ENCODE measurements around the gene OPN3. TPM values are rescaled to one million over a fixed set of nuclear protein-coding genes. Genes with fewer than 3 reads are reported as not detected.

OPN3 gene
- total RNA-seq, 3 donors from 2014 or later: 27.4 to 77.6 (median 29.0) TPM

GRCh38 chr1:241632987-241633386 lies 7.2 kb downstream of the OPN3 start:
- ATAC-seq: no peak

GRCh38 chr1:241631674-241632073 lies 8.5 kb downstream of the OPN3 start:
- TF ChIP-seq CTCF (IDR thresholded peaks at IDR 0.05): no peak
- intact Hi-C loops (cut with DNase I, micrococcal nuclease): no loop called here
- H3K4me1 ChIP-seq (ENCODE audit: low read depth): no peaks in the 10 kb centered on the region
- DNase-seq: no peak
- no peaks in the 10 kb centered on the region for H3K9me3 ChIP-seq
- no peaks in the 10 kb centered on the region for H3K36me3 ChIP-seq (ENCODE audit: low read depth)
- H3K4me3 ChIP-seq: no peak overlapping the region
- no peak for ATAC-seq

More at GRCh38 chr1:241632987-241633386, 7.2 kb downstream of the OPN3 start:
- Histone ChIP-seq H3K4me3 (no peak overlapping the region), H3K4me1 (ENCODE audit: low read depth) (no peaks in the 10 kb centered on the region), H3K9me3 (no peaks in the 10 kb centered on the region), H3K36me3 (ENCODE audit: low read depth) (no peaks in the 10 kb centered on the region)
- DNase-seq: no peak
- no peak for TF ChIP-seq CTCF (IDR thresholded peaks at IDR 0.05)
- intact Hi-C loops (cut with DNase I, micrococcal nuclease): no loop called here

GRCh38 chr1:241630899-241631298 lies 9.3 kb downstream of the OPN3 start:
- no peaks in the 10 kb centered on the region for H3K9me3 ChIP-seq
- H3K36me3 ChIP-seq (ENCODE audit: low read depth): no peaks in the 10 kb centered on the region
- intact Hi-C loops (cut with DNase I, micrococcal nuclease): no loop called here
- DNase-seq (no peak), ATAC-seq (no peak)
- H3K4me3 ChIP-seq: no peak overlapping the region
- no peaks in the 10 kb centered on the region for H3K4me1 ChIP-seq (ENCODE audit: low read depth)
- no peak for TF ChIP-seq CTCF (IDR thresholded peaks at IDR 0.05)

GRCh38 chr1:241630476-241630875 lies 9.7 kb downstream of the OPN3 start:
- ATAC-seq (no peak), DNase-seq (no peak)
- H3K4me3 ChIP-seq: no peak overlapping the region
- no peaks in the 10 kb centered on the region for H3K4me1 ChIP-seq (ENCODE audit: low read depth)
- H3K36me3 ChIP-seq (ENCODE audit: low read depth): no peaks in the 10 kb centered on the region
- no peak for TF ChIP-seq CTCF (IDR thresholded peaks at IDR 0.05)
- intact Hi-C loops (cut with DNase I, micrococcal nuclease): no loop called here
- H3K9me3 ChIP-seq: no peaks in the 10 kb centered on the region

GRCh38 chr1:241630005-241630404 lies 10.2 kb downstream of the OPN3 start:
- TF ChIP-seq CTCF (IDR thresholded peaks at IDR 0.05): no peak
- no peaks in the 10 kb centered on the region for H3K9me3 ChIP-seq
- DNase-seq: no peak
- no peaks in the 10 kb centered on the region for H3K36me3 ChIP-seq (ENCODE audit: low read depth)
- no peaks in the 10 kb centered on the region for H3K4me1 ChIP-seq (ENCODE audit: low read depth)
- ATAC-seq: no peak
- H3K4me3 ChIP-seq: no peak overlapping the region
- intact Hi-C loops (cut with DNase I, micrococcal nuclease): no loop called here

Measured in mucosa of descending colon (tissue), 3 donors.